Activated gamma-delta T cell treated with anti-CD3 and anti-CD28 coated beads, Interleukin-2, amount 50 U/mL, for 16 hours (primary cell): ENCODE results near the gene ZFR.
A peak's percentile ranks its signal among the peaks of the same experiment; 100 is the strongest.
"Not testable (repeated sequence)": the region's sequence is repeated elsewhere in the genome, so short reads cannot be mapped to it uniquely, and the experiment has no call there.

Experiments used
- DNase-seq: peaks from one replicate; pipeline ENCODE4 v3.0.0-alpha.2; 2020; ENCODE audit warnings: low read depth

ZFR gene

DNA sequence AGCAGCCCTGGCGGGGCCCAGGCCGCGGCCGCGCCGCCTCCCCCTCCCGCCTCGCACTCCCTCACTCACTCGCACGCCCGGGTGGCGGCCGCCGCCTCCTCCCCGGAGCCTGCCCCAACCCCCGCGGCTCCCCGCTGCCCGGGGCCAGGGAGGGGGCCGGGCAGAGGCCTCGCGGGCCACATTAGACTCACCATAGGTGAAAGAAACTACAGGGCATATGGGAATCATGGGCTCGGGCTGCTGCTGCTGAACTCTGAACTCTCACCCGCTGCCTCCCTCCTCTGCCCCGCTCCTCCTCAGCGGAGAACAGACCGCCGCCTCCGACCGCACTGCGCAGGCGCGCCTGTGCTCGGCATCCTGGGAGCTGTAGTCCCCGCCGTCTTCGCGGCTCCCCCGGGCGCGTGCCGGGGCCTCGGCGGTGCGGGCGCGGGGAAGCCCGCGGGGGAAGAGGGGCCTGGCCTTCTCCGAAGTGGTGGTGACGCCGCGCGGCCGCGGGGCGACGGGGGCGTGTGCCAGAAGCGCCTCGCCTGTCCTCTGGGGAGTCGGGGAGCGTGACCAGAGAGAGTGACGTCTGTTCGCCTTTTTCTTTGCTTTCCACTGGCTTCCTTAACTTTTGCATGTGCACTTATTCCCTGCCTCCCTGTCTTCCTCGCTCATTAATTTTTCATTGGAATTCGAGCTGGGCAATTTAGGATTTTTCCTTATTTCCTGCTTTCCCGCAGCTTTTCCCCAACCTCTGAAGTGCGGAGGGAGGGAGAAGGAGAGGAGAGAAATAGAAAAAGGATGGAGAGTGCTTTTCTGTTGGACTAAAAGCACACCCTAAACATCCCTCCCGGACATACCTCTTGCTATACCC, at the start of gene ZFR:
Gene ZFR (minus strand): TSS at position 310 of the 856 bp plus-strand sequence. CDS start 82 bp downstream, at position 228.
- DNase-seq: peak; percentile 87

DNA sequence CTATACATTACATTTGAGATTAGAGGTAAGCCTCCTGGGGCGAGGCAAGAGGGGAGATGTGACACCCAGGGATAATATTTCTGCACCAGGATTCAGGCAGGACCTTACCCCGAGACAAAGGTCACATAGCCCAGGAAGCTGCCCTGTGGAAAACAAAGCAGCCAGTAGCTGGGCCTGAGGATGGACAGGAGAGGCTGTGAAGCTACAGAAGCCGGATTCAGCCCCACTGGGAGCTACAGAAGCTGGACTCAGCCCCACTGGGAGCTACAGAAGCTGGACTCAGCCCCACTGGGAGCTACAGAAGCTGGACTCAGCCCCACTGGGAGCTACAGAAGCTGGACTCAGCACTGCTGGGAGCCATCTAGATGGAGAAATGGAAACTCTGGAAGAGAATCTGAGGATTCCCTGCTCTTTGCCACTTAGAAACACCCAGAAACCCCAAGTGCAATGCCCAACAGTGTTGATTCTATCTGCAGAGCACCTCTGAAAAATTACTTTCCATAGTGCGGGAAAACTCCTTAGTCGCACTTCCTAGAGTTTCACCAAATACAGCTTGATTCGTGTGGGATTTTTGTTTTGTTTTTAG, 46.5 kb upstream of the ZFR start:
- DNase-seq: no peak

DNA sequence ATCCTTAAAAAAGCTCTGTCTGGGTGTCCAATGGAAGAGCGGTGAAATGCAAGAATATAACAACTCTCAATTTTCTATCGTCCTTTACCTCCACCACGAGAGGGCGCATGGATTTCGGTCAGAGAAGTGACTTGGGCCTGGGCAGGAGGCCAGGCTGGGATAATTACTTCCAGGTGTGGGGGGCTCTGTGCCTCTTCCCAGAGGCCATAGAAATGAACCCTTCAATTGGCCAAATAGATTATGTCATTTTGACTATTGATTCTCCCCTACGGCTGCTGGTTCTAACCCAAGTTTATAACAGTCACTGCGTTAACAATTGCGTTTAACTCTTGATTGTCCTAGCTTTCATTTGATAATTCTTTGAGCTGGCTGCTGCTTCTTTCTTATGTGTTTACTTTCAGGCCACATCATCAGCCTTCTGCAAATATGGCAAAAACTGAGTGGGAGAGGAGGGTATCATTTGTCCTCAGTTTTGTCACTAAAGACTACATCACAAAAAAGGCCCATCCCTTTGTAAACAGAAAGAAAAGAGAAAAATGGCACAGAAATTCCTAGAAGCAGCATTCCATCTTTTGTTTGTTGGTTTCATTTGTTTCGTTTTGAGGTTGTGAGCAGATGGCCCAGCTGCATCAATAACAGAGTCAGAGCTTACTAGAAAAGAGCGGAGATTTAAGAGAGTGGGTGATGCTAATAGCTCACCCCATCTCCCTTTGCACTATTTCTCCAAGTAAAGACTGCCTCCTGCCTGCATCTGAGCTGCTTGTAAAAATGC, 45.4 kb upstream of the ZFR start:
- DNase-seq: peak; percentile 55

DNA sequence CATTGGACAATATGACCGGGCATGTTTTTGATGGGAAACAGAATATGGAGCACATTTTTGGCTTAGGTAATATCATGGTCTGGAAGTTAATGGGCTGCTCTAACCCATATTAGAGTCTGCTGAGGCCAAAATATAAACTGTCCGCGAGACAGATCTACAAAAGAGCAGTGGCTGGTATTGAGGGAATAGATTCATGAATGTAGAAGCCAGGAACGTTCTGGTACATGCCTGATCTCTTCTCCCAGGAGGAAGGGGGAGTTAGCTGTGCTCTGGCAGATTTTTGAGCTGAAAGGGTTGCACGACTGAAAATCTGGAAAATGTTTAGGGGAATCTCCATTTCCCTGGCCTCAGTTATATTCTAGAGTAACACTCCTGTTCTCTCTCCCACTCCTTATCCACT, 42.9 kb upstream of the ZFR start:
- no peak for DNase-seq

DNA sequence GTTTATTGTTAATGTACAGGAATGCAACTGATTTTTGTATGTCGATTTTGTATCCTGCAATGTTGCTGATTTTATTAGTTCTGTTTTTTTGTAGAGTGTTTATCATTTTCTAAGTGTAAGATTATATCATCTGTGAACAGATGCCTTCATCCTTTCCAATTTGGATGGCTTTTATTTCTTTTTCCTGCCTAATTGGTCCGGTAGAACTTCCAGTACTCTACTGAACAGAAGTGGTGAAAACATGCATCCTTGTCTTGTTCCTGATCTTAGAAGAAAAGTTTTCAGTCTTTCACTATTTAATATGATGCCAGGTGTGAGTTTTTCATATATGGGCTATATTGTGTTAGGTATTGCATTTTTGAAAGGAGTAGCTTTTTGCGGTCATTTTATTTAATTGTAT, 42.5 kb upstream of the ZFR start:
- no peak for DNase-seq

DNA sequence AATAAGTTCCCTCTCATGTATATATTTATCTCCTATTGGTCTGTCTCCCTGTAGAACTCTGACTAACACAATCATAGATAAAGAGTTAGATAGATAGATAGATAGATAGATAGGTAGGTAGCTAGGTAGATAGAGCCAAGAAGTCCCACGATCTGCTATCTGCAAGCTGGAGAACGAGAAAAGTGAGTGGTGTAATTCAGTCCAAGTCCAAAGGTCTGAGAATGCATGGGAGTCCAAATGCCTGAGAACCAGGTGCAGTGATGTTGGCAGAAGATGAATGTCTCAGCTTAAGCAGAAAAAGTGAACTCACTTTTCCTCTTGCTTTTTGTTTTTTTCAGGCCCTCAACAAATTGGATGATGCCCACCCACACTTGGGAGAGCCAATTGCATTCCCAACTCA, 37.7 kb upstream of the ZFR start:
- DNase-seq: no peak

DNA sequence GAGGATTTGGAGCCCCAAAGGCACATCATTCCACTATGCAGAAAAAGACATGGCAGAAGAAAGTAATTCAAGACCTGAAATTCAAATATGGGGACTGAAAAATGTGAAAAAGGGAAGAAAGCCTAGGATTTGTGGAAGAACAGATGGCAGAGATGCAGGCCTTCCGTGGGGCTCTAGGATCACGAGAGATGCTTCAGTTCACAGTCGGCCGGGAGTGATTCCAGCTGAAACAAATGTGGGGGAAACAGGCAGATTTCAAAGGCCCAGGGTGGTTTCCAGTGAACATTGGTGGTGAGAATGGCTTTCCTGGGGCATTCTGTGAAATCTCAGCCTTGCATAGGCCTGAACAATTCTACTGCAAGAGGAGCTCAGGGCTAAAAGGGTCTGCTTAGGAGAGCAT, 34.6 kb upstream of the ZFR start:
- DNase-seq: no peak

DNA sequence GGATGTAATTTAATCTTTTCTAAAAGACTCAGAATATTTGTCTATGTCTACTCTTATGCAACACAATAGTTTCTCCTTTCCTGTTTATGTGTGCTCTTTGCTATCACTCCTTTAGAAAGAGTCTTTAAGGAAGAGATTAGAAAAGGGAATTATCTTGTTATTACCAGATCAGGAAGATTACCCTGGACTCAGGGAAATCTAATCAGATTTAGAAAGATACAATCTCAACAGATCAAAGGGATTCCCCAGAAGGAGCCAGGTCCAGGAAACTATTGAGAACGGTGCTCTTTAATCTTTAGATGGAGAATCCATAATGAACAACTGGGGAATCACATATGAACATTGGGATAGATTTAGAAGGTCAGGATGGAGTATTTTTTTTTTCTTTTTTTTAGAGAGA, 32.4 kb upstream of the ZFR start:
- no peak for DNase-seq

DNA sequence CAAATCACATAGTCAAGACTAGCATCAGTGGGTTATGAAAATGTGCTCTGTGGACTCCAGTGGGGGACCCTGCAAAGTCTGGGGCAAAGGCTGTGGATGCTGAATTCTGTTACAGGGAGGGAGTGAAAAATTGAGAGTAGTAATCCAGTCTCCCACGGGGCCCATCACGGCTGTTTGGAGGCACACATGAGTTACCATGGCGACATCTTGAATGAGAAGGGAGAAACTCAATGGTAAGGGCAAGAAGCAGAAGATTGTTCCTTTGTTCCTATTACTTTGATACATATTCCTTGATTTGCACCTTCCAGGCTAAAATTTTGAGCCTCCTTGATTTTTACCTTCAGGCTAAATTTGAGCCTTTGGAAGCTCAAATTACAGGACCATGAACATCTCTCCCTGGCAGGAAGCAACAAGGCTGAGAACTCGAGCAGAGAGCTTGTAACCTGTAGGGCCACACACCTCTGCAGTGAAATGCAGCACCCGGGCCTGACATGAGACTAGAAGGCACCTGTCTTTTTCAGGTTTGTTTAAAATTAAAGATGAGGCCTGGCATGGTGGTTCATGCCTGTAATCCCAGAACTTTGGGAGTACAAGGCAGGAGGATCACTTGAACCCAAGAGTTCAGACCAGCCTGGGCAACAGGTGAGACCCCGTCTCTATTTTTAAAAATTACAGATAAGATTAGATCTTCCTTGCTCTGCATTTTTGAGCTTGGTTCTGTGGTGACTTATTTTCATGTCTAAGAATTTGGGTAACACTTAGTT, 31.0 kb upstream of the ZFR start:
- DNase-seq: no peak

DNA sequence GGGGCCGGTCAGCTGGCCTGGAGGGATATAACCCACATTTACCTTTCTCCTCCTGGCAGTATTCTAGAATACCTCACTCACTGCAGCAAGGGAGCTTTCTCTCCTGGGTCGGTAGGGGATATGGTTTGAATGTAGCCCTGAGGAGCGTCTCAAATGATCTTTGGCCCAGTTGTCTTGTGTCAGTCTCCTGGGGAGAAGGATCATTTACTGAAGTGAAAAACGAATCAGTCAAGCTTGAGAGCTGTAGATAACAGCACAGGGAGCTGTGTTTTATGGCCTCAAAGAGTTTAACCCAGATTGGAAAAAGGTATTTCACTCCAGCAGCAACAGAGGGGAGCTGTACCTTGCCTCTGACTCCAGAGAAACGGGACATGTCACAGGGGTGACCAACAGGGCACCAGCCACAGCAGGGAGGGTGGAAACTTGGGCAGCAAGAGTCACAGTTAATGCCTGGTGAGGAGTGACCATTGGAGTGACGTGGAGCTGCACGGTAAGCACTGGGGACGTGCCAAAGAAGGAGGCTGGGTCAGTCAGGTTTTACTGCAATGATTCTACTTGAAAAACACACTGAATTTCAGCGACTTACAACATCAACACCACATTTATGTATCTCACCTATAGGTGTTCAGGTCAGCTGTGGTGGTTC, 29.8 kb upstream of the ZFR start:
- DNase-seq: no peak

DNA sequence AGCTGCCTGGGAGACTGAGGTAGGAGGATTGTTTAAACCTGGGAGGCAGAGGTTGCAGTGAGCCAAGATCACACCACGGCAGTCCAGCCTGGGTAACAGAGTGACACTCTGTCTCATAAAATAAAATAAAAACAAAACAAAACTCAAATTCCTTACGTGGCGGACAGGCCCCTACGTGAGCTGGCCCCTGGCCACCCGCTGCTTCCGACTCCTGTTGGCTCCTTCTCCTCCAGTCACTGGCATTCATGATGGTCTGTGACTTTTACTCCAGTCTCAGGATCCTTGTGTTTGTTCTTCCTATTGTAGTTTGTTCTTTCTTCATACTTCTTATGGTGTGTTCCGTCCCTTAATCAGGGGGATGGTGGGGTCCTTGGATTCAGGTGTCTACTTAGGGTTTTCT, 28.5 kb upstream of the ZFR start:
- DNase-seq: no peak

DNA sequence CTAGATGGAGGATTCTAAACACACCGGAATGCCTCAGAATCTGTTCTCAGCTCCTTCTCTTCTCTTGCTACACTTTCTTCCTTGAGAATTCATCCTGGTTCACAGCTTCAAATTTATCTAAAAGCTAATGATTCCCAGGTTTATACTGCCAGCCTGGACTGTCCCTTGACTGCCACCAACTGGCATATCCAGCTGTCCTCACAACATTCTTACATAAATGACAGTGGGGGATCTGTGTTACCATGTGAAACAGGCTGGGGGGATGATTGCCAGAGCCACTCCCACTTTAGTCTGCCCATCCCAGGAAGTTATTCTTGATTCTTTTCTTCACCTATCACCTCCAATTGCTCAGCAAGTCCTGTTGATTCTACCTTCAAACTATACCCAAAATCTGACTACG, 27.2 kb upstream of the ZFR start:
- DNase-seq: no peak

DNA sequence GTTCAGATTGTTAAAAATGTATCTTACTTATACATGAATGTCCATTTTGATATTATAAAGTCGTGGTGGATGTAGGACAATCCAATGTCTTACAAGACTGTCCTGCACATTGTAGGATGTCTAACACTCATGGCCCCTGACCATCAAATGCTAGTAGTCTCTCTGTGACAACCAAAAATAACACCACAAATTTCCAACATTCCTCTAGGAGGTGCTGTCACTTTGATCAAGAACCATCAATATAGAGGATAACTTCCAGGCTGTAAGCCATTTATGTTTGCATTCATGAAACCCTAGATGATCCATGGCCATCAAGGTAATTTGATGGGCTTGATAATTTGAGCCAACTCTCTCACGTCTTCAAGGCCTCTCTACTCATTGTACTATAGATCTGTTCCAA, 20.5 kb upstream of the ZFR start:
- DNase-seq: no peak

DNA sequence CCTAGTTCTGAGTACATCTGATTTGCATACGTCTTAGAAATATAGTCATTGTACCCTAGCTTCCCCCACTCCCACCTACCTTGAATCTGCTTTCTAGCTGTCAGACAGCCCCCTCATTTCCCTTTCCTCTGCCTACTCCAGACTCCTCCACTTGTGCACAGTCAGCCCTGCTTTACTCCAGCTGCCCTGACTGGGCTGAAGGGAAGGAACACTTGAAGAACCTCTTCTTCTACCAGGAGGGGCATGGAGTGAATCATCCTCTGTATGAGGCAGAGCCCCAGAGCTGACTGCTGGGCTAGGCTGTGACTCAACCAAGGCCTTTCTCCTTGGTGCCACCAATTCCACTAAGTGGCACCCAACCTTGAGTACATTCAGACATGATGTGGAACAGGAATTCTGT, 18.1 kb upstream of the ZFR start:
- no peak for DNase-seq

DNA sequence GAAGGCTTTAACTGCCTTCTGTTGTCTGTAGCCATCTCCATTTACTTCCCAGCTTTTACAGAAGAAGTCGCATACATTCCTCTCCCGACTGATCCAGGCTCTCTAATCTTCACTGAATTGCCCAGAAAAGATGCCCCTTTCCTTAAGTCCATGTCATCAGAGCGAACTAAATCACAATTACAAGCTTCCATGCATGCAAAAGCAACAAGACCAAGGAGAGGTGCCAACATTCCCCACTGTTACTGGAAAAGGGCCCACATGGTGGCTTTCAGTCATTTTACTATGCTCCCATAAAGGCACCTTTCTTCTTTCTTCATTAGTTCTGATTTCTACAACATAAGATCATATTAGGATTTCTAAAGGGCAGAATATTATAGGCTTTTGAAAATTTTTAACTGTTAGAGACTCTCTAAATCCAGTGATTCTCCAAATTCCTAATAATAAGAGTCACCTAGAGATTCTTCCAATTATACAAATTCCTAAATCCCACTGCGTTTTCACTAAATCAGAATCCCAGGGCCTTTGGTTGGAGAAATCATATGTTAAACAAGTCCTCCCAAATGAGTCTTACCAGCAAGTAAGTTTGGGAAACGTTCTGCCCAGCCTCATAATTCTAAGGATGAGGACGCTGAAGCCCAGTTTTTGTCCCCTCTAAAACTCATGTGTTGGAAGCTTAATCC, 17.0 kb upstream of the ZFR start:
- no peak for DNase-seq

DNA sequence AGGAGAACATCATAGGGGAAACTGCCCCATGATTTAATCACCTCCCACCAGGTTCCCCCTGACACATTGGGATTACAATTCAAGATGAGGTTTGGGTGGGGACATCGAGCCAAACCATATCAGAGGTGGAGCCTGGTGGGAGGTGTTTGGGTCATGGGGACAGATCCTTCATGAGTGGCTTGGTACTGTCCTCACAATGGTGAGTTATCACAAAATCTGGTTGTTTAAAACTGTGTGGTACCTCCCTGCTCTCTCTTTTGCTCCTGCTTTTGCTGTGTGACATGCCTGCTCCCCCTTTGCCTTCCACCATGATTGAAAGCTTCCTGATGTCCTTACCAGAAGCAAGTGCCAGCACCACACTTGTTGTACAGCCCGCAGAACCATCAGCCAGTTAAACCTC, 16.2 kb upstream of the ZFR start:
- no peak for DNase-seq

DNA sequence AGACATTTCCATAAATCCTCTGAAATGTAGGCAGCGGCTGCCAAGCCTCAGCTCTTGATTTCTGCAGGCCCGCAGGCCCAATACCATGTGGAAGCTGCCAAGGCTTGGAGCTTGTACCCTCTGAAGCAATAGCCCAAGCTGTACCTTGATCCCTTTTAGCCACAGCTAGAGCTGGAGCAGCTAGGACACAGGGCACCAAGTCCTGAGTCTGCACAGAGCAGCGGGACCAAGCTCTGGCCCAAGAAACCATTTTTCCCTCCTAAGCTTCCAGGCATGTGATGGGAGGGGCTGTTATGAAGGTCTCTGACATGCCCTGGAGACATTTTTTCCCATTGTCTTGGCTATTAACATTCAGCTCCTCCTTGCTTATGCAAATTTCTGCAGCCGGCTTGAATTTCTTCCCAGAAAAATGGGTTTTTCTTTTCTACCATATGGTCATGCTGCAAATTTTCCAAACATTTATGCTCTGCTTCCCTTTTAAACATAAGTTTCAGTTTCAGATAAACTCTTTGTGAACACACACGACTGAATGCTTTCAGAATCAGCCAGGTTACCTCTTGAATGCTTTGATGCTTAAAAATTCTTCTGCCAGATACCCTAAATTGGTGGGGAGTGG, 14.4 kb upstream of the ZFR start:
- no peak for DNase-seq

DNA sequence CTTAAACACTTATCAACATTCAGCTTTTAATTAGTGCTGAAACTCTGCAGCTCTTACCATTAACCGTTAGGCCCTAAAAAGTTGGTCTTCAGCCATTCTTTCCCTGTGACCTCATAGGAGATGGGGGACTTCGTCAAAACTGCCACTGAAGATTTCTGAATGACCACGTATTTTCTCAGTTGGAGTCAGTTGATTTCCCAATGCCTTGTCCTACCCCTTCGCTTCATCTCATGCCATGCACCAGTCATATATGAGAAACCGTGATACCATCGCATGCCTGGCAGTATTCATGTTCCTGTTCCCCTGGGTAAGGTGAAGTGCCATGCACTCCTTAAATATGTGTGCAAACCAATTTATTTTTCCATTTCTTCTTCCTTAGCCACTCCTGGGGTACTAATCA, 10.8 kb upstream of the ZFR start:
- DNase-seq: no peak

DNA sequence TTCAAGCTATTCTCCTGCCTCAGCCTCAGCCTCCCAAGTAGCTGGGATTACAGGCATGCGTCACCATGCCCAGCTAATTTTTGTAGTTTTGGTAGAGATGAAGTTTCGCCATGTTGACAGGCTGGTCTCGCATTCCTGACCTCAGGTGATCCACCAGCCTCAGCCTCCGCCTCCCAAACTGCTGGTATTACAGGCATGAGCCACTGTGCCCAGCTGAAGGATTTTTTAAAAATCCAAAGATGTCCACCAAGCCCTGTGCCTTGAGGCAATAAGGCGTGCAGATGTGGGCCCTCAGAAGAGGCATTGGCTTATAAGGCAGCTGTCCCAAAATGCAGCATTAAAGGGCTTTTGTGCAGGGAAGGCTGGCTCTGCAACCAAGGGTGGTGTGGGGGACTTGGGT, 10.3 kb upstream of the ZFR start:
- no peak for DNase-seq

DNA sequence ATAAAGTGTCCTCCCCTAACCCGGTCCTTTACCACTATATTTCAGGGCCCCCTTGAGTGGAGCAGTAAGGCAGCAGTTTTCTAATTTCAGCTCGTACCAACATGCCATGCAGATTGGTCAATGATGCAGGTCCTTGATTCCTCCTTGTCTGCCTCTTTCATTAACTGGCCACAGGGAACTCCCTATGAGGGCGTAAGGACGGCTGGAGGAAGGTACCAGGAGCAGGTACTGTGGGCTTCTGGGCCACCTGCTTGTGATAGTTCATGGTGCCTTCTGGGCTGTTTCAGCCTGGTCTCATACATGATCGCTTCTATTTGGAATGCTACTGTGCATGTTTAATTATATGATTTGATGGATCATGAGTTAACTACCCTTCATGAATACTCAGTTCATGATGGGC, 9.4 kb upstream of the ZFR start:
- DNase-seq: no peak

DNA sequence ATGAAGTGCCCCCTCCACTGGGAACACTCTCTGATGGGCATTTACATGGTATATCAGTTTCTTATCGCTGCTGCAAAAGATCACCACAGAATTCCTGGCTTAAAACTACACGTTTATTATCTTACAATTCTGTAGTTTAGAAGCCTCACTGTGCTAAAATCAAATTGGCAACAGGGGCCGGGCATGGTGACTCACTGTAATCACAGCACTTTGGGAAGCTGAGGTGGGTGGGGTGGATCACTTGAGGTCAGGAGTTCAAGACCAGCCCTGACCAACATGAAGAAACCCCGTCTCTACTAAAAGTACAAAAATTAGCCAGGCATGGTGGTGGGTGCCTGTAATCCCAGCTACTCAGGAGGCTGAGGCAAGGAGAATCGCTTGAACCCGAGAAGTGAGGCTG, 7.8 kb upstream of the ZFR start:
- not testable (repeated sequence) for DNase-seq
